HG03039 (cell line): ENCODE data around the gene WNT10A.
"Not testable (repeated sequence)": the region's sequence is repeated elsewhere in the genome, so short reads cannot be mapped to it uniquely, and the experiment has no call there.

Experiments used
- ATAC-seq: cut with Tn5 transposase; IDR thresholded peaks from one replicate; pipeline ENCODE4 v1.9.1; 2021; ENCODE audit warnings: mild to moderate bottlenecking, moderate library complexity; ENCODE audit not compliant: unreplicated experiment

The WNT10A gene

GRCh38 chr2:218880102-218880858 lies at the start of gene WNT10A:
TSS of gene WNT10A (plus strand) at chr2:218880852. CDS start at chr2:218880996, 144 bp downstream.
- no peak for ATAC-seq

DNA sequence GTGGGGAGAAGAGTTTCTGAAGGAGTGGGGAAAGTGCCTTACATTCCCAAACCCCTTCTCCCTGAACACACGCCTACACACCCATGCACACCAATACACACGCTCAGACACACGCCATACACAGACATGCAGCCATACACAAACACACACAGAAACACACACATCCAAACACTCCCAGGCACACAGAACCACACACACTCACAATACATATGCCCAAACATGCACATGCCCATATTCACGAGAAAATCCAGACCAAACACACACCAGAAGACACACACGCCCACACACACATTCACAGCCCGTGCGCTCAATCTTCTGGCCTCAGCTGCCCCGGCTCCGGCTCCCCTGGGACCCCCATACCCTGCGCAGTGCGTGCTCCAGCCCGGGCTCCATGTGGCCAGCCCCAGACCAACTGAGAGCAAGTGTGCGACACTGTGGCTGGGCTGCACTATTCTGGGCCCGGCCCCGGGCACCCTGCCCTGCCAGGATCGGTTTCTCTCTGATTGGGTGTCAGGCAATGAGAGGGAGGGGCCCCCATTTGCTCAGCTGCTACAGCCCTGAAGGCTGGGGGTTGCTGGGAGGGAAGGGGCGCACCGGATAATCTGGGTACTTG lies 49.2 kb upstream of the WNT10A start, which contains the start of gene PRKAG3:
TSS of gene PRKAG3 (minus strand) at position 426 of the 613 bp plus-strand sequence.
- no peak for ATAC-seq

GRCh38 chr2:218832081-218832480 lies 48.6 kb upstream of the WNT10A start:
- ATAC-seq = no peak

GRCh38 chr2:218832520-218832919 lies 48.1 kb upstream of the WNT10A start:
- no peak for ATAC-seq

GRCh38 chr2:218833023-218833609 lies 47.5 kb upstream of the WNT10A start:
- no peak for ATAC-seq

DNA sequence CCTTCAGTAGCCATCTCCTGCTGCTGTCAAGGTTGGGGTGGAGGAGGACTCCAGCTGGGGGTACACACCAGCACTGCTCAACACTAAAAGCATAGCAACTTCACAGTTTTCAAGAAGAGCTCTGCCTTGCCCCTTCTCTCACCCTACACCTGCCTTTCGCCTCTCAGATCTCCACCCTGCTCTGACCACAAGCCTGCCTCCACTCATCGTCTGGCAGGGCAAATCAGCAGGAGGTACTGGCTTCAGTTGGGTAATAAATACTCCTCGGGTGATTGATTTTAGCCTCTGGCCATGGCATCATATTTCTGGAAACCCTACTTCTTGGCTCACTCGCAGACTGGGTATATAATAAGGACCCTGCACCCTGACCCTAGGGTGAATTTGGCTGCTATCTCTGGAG lies 46.0 kb upstream of the WNT10A start:
- no peak for ATAC-seq

DNA sequence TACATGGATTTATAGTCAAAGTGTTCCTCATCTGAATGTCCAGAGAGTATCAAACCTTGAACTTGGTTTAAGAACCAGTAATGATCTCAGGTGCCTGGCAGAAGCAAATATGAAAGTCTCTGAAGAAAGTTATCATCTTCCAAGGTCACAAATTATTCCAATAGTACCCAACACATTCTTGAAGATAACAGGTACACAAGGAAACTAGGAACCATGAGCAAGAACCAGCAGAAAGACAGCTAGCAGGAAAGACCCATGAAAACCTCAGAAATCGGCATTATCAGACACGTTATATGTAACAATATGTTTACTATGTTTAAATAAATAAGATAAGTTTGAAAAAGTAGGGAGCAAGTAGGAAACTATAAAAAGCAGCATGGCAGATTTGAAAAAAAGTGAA lies 43.2 kb upstream of the WNT10A start:
- ATAC-seq = no peak

- ATAC-seq = no peak
Observed at GRCh38 chr2:218839430-218839829, 41.2 kb upstream of the WNT10A start.

DNA sequence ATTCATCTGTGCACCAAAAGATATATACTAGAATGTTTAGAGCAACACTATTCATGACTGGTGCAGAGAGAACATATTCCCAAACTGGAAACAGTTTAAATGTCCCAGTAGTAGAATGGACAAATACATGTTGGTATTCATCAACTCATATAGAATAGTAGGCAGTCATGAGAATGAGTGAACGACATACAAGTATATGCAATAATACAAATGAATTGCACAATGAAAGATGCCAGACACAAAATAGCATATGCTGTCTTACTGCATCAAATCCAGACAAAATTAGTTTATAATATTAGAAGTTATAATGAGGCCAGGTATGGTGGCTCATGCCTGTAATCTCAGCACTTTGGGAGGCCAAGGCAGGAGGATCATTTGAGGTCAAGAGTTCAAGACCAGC lies 40.8 kb upstream of the WNT10A start:
- no peak for ATAC-seq

DNA sequence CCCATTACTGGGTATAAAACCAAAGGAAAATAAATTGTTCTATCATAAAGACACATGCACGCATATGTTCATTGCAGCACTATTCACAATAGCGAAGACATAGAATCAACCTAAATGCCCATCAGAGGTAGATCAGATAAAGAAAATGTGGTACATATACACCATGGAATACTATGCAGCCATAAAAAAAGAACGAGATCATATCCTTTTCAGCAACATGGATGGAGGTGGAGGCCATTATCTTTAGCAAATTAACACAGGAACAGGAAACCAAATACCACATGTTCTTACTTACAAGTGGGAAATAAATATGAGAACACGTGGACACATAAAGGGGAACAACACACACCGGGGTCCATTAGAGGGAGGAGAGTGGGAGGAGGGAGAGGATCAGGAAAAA lies 36.3 kb upstream of the WNT10A start:
- ATAC-seq = not testable (repeated sequence)

- ATAC-seq = not testable (repeated sequence)
Observed at GRCh38 chr2:218846963-218847362, 33.7 kb upstream of the WNT10A start.

- no peak for ATAC-seq
Observed at GRCh38 chr2:218849721-218850120, 30.9 kb upstream of the WNT10A start.

GRCh38 chr2:218850796-218851195 lies 29.9 kb upstream of the WNT10A start:
- no peak for ATAC-seq

- ATAC-seq = no peak
Observed at GRCh38 chr2:218851286-218851685, 29.4 kb upstream of the WNT10A start.

GRCh38 chr2:218852911-218853667 lies 27.6 kb upstream of the WNT10A start:
- ATAC-seq = no peak

GRCh38 chr2:218853766-218854165 lies 26.9 kb upstream of the WNT10A start:
- ATAC-seq = no peak

GRCh38 chr2:218854860-218855259 lies 25.8 kb upstream of the WNT10A start:
- ATAC-seq = no peak

GRCh38 chr2:218855305-218856166 lies 25.1 kb upstream of the WNT10A start:
- no peak for ATAC-seq

DNA sequence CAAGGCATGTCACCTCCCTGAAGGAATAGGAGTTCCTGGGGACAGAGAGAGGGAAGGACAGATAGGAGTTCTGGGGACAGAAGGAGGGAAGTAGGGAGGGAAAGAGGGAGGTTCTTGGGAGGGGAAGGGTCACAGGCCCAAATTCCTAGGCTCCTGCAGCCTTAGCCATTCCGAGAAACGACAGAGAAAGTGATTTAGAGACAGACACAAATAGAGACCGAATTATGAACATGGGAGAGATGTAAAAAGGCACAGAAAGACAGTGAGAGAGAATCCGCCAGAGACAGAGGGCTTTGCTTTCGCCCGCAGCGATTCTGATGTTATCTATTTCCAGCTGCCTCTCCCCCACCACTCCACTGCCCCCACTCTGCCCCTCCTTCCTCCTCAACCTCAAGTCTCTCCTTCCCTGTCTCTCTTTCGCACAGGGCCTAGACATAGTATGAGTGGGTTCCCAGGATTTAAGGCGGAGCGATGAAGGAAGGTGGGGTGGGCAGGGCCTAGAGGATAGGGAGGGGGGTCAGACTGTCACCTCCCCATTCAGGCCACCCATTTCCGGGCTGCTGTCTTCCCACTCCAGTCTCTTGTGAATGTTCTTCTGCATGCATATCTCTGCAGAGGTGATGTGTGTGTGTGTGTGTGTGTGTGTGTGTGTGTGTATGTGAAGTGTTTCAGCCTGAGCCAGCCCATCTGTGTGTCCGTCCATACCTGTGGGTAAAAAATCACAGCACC lies 24.3 kb upstream of the WNT10A start:
- ATAC-seq = no peak

DNA sequence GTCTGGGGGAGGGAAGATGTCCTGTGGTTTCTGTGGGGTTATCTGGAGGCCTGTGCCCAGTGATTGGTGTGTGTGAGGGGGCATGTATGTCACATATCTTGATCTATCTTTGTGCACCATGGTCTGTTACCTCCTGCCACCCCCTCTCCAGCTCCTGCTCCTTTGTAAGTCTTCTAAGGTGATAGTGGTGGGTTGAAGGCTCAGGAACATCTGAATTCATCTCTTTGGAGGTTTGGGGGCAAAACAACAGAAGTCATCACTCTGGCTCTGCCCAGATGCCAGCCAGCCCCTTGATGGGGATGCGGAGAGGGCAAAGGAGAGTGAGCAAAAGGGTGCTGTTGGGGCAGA lies 23.8 kb upstream of the WNT10A start:
- no peak for ATAC-seq
